ENCODE results near the gene SLAMF9.

SLAMF9 gene

DNA sequence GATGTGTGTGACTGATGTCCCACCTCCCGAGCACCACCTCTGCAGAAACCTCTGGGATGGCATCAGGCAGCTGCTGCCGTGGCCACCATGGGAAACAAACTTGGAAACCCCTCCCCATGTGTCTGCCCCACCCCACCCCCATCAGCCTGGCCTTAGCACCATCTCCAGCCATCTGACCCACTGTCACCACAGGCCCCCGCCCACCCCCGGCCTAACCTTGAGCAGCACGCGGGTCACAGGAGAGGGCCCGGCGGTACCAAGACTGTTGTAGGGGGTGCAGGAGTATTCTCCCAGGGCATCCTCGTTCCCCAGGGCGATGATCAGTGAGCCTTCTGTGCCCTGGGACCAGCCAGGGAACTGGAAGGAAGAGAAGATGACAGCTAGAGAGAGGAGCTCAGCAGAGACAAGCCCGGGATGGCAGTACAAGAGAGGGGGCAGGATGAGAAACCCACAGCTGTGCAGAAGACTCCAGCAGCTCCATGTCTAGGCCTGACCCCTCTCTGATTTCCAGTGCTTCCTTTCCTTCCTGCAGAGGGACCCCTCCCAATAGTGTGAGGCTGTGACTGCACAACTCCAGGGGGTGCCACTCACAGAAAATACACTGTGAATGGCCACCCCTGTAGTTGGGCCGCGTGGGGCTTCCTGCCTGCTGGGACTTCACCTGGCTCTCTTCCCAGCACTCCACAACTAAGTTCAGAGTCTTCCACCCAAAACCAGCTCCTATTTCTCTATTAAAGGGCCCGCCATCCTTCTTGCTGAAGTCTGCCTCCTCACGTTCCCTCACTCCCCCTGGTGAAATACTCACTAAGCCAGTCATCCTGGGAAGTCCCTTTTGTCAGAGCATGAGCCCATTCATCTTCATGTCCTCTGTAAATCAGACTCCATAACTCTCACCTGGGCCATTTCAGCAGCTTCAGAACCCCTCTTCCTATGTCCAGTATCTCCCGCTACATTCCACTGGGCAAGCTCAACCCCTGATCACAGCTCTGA is 21.4 kb downstream of the SLAMF9 start:
- no peak for DNase-seq

DNA sequence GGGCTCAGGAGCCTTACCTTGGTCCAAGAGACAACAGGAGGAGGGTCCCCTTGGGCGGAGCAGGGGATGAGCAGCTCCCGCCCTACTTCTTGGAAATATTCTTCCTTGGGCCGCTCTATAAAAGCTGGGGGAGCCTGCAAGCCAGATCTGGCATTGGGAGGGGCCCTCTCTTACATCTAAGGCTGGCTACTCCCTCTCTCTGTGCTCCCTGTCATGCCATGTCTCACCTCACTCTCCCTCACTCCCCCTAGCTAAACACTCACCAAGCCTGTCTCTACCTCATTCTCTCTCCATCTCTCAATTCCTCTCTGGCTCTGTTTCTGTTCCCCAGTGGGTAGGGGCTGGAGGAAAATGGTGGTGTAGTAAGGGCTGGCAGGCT is 22.3 kb downstream of the SLAMF9 start:
- no peak for DNase-seq

DNA sequence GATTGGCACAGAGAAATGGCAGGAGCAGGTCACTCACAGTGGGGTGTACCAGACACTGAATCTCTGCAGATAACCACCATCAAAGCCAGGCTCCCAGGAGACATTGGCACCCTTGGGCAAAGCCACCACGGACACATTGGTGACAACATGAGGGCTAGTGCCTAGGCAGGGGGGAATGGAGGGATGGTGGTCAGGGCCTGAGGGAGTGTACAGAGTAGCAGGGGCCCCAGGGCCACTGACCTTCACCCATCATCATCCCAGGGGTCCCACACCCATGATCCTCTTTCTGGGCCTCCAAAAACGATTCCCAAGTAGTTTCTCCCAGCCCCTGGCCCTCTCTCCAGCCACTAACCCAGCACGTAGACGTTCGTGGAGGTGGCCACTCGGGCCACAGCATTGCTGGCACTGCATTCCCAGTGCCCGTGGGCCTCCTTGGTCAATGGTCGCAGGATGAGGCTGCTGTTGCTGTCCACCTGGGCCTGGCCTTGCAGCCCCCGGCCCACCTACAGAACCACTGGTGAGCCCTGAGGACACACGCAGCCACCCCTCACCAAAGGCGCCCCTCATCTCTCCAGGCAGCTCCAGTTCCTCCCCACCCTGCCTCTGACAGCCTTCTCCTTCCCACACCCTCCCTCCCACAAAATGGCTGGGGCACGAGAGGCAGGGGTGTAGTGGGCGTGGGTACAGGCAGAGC is 22.8 kb downstream of the SLAMF9 start:
- DNase-seq, result no peak

DNA sequence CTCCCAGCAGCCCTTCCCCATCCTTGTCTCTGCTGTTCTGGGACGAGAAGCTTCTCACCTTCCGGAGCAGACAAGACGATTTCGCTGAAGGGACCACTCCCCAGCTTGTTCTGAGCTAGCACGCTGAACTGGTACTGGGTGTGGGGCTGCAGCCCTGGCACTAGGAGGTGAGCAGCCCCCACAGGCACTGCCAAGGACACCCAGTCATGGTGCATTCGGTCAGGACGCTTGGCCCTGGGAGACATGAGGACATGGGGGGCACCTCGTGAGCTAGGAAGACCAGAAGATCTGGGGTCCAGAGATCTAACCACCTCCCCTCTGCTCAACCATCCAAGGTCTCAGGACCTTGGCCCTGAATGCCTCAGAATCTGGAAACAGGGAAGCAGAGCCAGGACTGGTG is 23.4 kb downstream of the SLAMF9 start:
- no peak for DNase-seq

DNA sequence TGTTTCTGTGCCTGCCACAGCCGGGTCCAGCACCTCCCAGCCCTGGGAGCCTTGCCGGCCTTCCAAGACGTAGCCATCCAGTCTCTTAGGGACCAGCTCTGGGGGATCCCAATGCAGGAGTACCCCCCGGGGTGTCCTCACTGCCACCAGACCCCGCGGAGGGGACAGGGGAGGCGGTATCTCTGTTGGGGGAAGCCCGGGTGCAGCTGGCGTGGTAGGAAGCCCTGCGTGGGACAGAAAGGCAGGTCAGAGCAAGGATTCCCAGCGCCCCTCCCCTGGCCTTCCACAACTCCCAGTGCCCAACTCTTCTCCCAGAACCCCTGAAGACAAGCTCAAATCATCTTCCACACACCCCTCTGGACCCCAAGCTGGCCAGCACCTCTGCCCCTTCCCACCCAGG is 23.8 kb downstream of the SLAMF9 start:
- DNase-seq, result no peak

DNA sequence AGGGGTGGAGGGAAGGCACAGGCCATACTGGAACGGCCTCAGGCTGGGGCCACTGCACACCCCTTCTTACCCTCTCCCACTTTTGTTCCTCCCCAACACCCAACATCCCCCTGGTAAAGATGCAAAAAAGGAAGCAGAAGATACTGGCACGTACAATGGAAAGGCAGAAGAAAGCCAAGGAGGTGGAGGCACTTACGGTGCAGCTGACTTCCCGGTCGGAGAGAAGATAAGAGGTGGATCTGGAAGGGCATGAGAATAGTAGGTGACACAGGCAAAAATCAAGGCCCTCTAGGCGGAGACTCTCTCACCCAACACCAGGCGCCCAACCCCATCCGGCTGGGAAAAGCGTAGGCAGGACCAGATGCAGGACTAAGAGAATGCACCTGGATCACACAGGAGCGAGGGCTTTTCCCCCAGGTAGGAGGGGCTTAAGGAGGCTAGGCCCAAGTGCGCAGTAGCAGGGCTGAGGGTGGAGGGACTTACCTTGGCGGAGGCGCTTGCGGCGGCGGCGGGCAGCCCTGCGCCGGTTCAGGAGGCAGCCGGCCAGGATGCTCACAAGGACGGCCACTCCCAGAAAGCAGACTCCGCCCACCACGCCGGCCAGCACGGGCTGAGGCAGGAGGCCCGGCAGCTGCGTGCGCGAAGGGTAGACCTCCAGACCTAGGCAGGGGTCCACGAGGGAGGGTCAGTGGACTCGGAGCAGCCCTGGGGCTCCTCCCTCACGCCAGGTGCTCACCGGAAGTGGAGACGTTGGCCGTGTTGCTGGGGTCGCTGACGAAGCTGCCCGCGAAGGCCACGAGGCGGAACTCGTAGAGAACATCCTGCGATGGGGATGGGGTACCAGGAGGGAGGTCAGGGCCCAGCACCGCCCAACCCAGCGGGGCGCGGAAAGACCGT is 24.6 kb downstream of the SLAMF9 start:
- DNase-seq, result no peak

DNA sequence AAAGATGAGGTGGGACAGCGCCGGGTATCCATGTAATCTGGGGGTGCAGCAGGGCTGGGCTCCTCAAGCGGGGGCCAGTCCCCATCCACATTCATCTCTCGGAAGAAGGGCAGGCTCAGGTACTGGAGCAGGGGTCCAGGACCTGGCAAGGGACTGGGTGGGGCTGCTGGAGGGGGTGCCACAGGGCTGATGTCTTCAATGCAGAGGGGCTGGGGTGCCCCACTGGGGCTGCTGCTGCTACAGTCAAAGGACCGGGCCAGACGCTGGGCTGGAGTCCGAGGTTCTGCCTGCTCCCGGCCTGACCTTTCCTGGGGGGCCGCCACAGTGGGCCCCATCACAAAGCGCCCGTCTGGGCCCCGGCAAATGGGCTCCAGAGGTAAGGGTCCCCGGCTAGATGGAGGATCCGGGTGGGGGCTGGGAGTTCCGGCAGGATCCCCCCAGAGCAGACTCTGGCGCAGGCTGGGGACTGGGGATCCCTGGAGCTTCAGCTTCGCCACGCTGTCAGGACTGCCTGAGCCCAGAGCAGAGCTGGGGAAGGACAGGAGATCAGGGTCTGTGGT is 25.5 kb downstream of the SLAMF9 start:
- no peak for DNase-seq

DNA sequence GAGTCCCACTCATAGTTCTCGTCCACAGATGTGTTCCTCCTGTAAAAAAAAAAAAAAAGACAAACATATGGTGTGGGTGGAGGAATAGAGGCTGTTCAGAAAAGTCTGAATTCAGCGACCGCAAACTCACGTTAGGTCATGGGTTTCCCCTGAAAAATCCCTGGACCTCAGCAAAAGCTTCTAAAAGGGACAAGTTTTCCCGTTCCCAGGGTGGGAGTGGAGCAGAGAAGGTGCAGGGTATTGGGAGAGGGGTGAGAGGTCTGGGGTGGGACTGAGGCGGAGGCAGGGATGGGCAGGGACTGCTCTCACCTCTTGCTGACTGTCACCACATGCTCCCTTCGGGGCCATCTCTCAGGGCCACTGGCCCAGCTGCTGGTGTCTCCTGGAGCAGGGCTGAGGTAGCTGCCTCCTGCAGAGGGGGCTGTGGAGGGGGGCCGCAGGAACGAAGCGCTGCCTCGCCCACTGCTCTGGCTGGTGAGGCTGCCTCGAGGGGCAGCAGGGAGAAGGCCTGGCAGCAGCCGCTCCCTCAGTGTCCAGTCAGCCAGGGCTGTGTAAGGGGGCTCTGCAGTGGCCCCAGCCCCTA is 26.1 kb downstream of the SLAMF9 start:
- peak; percentile 49 for DNase-seq

DNA sequence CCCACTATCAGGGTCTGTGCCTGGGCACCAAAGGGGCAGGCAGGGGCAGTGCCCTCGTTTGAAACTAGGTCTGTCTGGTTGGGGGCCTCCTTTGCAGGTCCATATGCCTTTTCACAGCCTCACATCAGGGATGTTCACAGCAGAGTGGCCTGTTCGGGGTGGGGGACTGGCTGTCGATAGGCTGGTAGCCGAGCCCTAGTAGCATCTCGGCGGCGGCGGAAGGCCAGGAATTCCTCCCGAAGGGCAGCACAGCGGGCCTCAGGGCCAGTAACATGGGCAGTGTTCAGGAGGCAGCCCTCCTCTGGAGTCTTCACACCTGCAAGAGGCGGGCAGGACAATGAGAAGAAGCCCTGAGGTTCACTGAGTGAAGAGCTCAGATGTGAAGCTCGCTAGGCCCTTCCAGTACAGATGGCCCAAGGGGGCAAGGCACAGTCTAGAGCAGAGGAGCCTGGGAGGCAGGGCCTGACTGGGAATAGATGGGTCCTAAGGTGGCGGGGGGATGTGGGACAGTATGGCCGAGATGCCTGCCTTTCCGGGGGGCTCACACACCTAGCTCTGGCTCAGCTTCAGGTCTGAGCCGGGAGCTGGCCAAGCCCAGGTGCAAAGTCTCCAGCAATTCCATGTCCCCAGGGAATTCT is 26.7 kb downstream of the SLAMF9 start:
- no peak for DNase-seq

DNA sequence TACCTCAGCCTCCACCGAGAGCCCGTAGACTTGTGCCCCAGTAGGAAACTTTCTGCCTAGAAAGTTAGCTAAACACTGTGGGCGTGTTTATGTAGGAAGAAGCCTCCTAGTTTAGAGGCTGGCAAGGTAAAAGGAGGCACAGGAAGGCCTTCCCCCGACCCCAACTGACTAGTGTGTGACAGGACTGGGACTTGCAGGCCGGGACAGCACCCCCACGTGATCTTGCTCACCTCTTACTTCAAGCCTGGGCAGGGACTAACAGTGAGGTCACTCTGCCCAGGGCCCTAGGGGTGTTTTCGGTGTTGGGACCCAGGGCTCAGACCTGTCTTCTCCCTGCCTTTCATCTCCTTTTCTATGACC is 28.3 kb downstream of the SLAMF9 start:
- DNase-seq, result no peak

DNA sequence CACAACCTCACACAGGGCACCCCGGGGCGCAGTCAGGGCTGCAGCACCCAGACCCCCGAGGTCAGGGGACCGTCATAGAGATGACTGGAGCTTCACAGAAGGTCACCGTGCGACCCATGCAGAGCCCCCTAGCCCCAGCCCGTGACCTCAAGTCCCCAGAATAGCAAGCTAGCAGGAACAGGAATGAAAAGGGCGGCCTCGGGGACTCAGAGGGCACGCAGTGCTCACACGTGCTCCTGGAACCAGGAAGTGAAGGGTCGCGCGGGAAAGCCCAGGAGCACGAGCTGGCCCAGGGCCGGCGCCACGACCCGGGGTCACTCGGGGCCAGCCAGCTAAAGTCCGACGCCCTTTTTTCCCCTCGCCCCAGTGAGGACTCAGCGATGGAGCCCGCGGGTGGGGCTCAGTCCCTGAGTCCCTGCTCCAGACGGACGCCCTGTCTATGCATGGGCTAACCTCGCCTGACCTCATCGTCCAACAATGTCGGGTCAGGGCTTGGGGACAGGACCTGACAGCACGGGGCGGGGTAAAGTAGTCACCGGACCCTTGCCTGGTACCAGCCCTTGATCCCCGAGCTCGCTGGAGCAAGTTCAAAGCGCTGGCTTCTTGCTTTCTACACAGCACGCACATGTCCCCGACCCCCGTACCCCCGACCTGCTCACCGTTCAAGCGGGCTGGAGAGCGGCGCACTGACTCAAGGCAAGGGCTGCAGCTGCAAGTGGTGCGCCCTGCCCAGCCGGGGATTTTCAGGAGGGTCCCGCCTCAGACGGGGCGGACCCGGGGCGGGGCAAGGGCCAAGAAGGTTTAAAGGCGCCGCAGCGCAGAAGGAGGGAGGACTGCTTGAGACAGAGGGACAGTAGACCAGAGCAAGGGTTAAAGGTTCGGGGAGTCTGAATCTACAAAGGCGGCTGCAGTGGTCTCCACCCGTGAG is 29.0 kb downstream of the SLAMF9 start, which contains the start of gene TAGLN2:
TSS of gene TAGLN2 (minus strand) at position 717 of the 928 bp plus-strand sequence. CDS start 4,998 bp downstream, outside the sequence.
- DNase-seq, result no peak

DNA sequence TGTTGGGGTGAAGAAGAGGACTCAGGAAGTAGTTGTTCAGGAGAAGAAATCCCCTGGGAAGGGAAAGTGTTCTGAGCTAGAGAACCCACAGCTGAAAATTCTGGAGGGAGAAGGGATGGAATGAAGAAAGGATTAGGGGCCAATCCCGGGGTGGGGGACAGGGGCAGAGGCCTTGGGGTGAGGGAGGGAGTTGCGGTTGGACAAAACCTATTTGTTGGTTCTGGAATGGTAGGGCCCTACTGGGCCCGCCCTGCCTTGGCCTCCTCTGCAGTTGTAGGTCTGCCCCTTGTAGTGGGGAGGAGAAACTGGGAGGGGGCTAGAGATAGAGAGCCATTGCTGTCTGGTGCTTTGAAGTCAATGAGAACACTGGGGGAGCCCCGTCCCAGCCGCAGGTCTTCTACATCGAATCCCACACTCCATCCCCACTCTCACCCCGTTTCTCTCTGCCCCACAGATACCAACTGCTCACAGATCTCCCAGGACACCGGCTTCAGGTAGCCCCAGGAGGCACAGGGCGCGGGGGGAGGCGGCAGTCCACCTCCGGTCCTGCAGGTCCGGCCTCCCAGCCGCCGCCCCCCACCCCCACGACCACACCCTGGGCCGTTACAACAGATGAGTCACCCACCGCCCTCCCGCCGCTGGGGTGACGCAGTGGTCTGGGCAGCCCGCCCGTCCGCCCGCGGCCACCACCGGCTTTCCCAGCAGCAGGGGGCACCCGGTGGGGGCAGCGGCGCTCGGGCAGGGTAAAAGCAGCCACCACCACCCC is 29.8 kb downstream of the SLAMF9 start:
- no peak for DNase-seq

DNA sequence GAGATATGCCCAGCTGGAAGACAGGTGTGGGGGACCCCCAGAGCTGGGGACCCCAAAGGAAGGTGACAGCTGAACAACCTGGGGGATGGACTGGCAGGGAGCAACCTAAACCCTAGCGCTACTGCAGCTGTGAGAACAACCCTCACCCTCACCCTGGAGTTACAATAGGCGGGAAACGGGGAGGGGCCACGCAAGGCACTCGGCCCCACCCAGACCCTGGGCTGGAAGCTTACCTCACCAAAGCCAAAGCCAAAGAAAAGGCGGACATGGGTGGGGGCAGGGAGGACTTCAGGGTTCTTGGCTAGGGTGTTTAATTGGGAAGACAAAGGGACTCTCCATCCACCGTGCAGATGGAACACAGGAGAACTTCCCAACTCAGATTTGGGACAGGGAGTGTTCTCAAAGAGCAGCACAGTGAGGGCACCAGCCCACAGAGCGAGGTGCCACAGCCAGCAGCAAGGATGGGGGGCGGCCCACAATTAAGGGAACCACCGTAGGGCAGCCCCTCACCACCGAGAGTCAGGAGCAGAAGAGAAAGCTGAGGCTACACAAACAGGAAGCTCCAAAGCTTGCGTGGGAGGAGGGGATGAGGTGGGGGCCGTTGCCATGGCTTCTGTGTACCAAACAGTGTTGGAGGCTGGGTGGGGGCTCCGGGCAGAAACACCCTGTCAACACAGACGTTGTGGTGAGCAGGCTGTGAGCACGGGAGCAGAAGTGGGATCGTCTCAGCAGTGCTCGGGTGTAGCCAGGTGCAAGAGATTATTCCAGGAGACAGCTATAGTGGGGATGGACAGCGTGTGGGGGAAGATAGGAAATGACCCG is 30.6 kb downstream of the SLAMF9 start:
- no peak for DNase-seq

DNA sequence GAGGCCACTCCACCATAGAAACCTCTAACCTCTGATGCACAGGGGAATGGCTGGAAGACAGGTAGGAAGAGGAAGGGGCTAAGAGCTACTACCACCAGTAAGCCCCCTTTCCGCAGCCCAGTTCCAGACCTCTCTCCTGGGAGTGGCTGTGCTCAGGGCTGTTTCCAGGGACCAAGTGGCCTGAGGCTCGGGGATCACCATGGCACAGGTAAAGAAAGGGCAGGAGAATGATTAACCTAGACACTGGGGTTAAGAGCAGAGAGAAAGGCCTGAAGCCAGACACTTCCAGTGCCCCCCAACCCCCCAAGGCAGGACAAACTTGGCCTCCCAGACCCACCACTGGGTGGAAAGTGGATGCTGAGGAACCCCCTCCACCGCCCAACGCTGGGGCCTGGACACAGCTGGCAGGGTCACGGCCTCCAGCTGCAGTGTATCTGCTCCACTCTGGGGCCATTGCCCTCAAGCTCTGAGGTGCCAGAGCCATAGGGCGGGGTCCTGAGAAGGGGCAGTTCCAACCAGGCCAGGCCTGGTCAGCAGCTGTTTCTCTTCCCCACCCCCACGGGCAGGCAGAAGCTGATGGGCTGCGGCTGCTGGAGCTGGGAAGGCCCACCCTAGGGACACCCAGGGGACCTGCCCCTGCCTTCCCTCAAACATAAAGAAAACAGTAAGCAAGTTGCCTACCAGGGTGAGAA is 31.4 kb downstream of the SLAMF9 start:
- DNase-seq, result no peak

DNA sequence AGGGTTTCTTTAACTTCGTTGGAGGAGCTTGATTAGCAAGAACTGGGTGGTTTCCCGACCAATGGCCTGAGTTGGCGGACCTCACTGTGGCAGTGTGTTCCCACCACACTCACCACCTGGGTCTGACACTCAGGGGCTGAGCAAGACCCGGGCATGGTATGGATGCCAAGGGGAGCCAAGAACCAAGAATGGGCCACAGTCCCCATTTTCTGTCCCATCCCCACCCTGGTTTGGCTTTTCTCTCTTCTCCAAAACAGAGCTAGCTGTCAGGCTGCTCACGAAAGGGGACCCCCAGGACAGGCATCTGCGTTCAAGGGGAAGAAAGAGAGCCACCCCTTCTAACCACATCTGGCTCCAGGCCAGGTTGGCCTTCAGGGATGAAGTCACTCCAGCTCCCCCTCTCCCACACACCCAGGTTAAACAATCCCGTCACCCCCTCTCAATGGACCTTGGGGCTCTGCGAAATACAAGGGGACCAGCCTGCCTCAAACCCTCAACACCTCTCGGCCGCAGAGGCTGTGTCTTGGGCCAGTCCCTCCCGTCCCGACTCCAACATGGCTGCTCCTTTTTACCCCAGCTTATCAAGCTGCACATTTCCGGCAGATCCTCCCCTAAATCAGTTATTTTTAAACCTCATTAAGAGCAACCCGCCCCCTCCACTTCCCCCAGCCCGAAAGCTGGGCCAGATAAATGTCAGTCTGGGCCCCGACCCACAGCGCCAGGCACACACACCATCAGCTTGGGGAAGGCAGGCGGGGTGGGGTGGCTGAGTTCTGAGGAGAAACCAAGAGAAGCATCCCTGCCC is 32.1 kb downstream of the SLAMF9 start:
- DNase-seq, result no peak

DNA sequence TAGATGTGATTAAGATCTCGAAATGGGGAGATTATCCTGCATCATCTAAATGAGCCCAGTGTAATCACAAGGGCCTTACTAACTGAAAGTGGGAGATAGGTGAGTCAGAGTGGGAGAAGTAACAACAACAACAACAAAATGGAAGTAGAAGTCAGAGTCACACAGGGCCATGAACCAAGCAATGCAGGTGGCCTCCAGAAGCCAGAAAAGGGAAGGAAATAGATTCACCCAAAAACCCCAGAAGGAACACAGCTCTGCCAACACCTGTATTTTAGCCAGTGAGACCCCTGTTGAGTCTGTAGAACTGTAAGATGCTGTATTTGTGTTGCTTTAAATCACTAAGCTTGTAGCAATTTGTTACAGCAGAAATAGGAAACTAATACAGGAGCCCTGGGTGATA is 32.8 kb downstream of the SLAMF9 start:
- no peak for DNase-seq

DNA sequence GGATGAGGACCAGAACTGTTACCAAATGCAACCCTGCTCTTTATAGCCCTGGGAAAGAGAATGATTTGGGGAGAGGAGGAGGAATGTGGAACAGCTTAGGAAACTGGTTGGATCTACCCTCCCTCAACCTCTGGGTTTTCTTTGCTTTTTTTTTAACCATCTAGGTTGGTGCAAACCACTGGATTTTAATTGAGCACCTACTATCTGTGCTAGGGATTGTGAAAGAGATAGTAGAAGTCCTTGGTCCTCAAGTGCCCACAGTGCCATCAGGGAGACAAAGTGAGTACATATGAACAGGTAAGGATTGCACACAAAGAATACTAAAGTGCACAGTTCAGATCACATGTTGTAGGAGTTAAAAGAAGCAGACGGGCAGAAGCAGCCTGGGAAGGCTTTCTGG is 33.4 kb downstream of the SLAMF9 start:
- DNase-seq, result no peak
